ENCODE measurements around the gene TOPAZ1. TPM values are rescaled to one million over a fixed set of nuclear protein-coding genes. Genes with fewer than 3 reads are reported as not detected.

Gene TOPAZ1
- total and polyA plus RNA-seq, 2 of the 13 experiments (the other 11 are each of a cell fraction or from before 2014, with no cell fraction given) = not detected

- peak; percentile 68; the same call in 1 of the 2 replicates for TF ChIP-seq ZBTB34 (CRISPR knock-in tag; IDR thresholded peaks at IDR 0.05)
- no peak for TF ChIP-seq ZNF232 (CRISPR knock-in tag; IDR thresholded peaks at IDR 0.05; ENCODE audit: borderline replicate concordance)
- TF ChIP-seq DBP (CRISPR knock-in tag; IDR thresholded peaks at IDR 0.05; ENCODE audit: not compliant biosample characterization) = peak; percentile 94
Observed at GRCh38 chr3:44338010-44338827, 96.5 kb downstream of the TOPAZ1 start, which contains the start of gene TCAIM (continued).

- H2AFZ ChIP-seq (ENCODE audit: low read length) = peak overlapping the region; percentile 56
- no peaks in the 10 kb centered on the region; a peak in 1 of 5 replicates for H3K27me3 ChIP-seq (ENCODE audit: control insufficient read depth in 1 of 2, insufficient read depth in 2 of 2, low read length in 2 of 2)
- ATAC-seq = no peak
- no peaks in the 10 kb centered on the region for H3K9me3 ChIP-seq (ENCODE audit: low read length)
- H3K9ac ChIP-seq (ENCODE audit: insufficient read depth, low read depth, low read length) = peak overlapping the region; percentile 86
- H3K4me3 ChIP-seq (replicated peaks in 1 of 3; ENCODE audit: insufficient read depth in 1 of 3, low read depth in 2 of 3, low read length in 3 of 3) = peak overlapping the region; percentile 80 to 90 (median 81)
- intact Hi-C loops (cut with micrococcal nuclease; ENCODE audit: unreplicated experiment) (loop anchor here (1.0 to 10.0 kb wide), 3 partner anchors 101 to 1896 kb away; no protein-coding TSS in a partner anchor), in situ Hi-C loops (cut with HindIII; ENCODE audit: extremely low pct_ligation_motif_present, low pct_unique_long_range_greater_than_20kb) (no loop called here)
- peaks cover 56% of the 10 kb centered on the region for H3K4me1 ChIP-seq (ENCODE audit: insufficient read depth, low read length)
- ChIA-PET POLR2A (interaction anchor here (0.6 to 3.9 kb wide), 25 partner anchors 8 to 172 kb away, joined by 3 to 67 read pairs (median 6); partner anchors contain the start of gene ZNF445), CTCF (ENCODE audit: low intra/inter-chr PET ratio, low total read pairs) (no interaction called here)
- peaks cover 0 to 1% of the 10 kb centered on the region in 2 experiments; a peak in 1 of 5 replicates for H3K36me3 ChIP-seq (replicated peaks in 1 of 2; ENCODE audit: control insufficient read depth in 1 of 2, insufficient read depth in 2 of 2, low read length in 2 of 2)
- peak overlapping the region; percentile 96 for H3K27ac ChIP-seq (ENCODE audit: extremely low read length, insufficient read depth, low read length)
- BruUV-seq (replicated peaks) = no TSS peak
- H4K20me1 ChIP-seq (ENCODE audit: insufficient read depth, low read length) = no peaks in the 10 kb centered on the region
- 2% methylated on average over 12 of the region's 15 CpGs for WGBS (ENCODE audit: low lambda C conversion rate)
- H3K4me2 ChIP-seq (ENCODE audit: low read depth, low read length) = peak overlapping the region; percentile 88
- FAIRE-seq = no peak
- no peak for DNase-seq (ENCODE audit: low spot score)
- peaks cover 27% of the 10 kb centered on the region for H3K79me2 ChIP-seq (ENCODE audit: insufficient read depth, low read length)
- TF ChIP-seq NAIF1 (CRISPR knock-in tag; IDR thresholded peaks at IDR 0.05; ENCODE audit: borderline replicate concordance) = peak; percentile 6
- TF ChIP-seq XRCC5 (optimal IDR thresholded peaks at IDR 0.05; ENCODE audit: low read length) = no peak
- TF ChIP-seq SRY (CRISPR knock-in tag; IDR thresholded peaks at IDR 0.05) = no peak
- TF ChIP-seq MIER3 (CRISPR knock-in tag; IDR thresholded peaks at IDR 0.05; ENCODE audit: borderline replicate concordance) = no peak
- TF ChIP-seq PPARG (CRISPR knock-in tag; conservative IDR thresholded peaks at IDR 0.05) = peak; percentile 3; the same call in 1 of the 2 replicates
- TF ChIP-seq KAT2B (IDR thresholded peaks at IDR 0.05; ENCODE audit: borderline replicate concordance, low read depth, low read length) = no peak
- TF ChIP-seq ETV6 (CRISPR knock-in tag; conservative IDR thresholded peaks at IDR 0.05) = no peak
- no peak for TF ChIP-seq ZNF558 (CRISPR knock-in tag; IDR thresholded peaks at IDR 0.05; ENCODE audit: borderline replicate concordance)
- TF ChIP-seq ZNF232 (CRISPR knock-in tag; IDR thresholded peaks at IDR 0.05; ENCODE audit: borderline replicate concordance) = peak; percentile 99
- TF ChIP-seq HIVEP1 (CRISPR knock-in tag; IDR thresholded peaks at IDR 0.05) = no peak
- no peak for TF ChIP-seq ESRRA (CRISPR knock-in tag; IDR thresholded peaks at IDR 0.05; ENCODE audit: low read depth)
- no peak for TF ChIP-seq PHB2 (IDR thresholded peaks at IDR 0.05; ENCODE audit: partially characterized antibody)
- TF ChIP-seq CTCF (CRISPR knock-in tag; IDR thresholded peaks at IDR 0.05) = no peak
Observed at GRCh38 chr3:44338828-44339127, 97.1 kb downstream of the TOPAZ1 start.

All from HepG2 (cell line).